ENCODE measurements around the gene ELMO1.

Gene ELMO1

GRCh38 chr7:37216156-37216852, 232.4 kb downstream of the ELMO1 start:
- peak in 2 of 3 donors; percentile 34 to 51 for DNase-seq
- 55% methylated on average over 7 of the region's 10 CpGs for WGBS (ENCODE audit: insufficient coverage)
- Histone ChIP-seq H3K27me3 (replicated peaks in 2 of 5; ENCODE audit: control insufficient read depth in 4 of 5, insufficient read depth in 5 of 5, low read length in 4 of 5) (no peaks in the 10 kb centered on the region), H3K4me1 (ENCODE audit: control extremely low read depth in 1 of 4, control insufficient read depth in 4 of 4, insufficient read depth in 4 of 4, low read length in 3 of 4) (peaks cover 5 to 65% (median 49%) of the 10 kb centered on the region in 4 experiments), H3K4me3 (ENCODE audit: control insufficient read depth in 1 of 7, extremely low read depth in 1 of 7, insufficient read depth in 4 of 7, low read depth in 2 of 7, low read length in 6 of 7) (no peak overlapping the region), H3K36me3 (ENCODE audit: control insufficient read depth in 4 of 4, insufficient read depth in 4 of 4, low read length in 3 of 4) (peaks cover 16 to 57% (median 47%) of the 10 kb centered on the region in 4 experiments), H3K27ac (ENCODE audit: insufficient read depth in 1 of 2, low read depth in 1 of 2, low read length in 2 of 2, poor library complexity in 1 of 2, severe bottlenecking in 2 of 2) (no peak overlapping the region), H3K9me3 (ENCODE audit: control extremely low read depth in 1 of 5, control insufficient read depth in 4 of 5, insufficient read depth in 2 of 5, low read depth in 1 of 5, low read length in 4 of 5) (no peaks in the 10 kb centered on the region)
- ChIA-PET CTCF (interaction anchor here (1.3 to 2.6 kb wide), 5 partner anchors 13 to 135 kb away, joined by 4 to 10 read pairs (median 5); no protein-coding TSS in a partner anchor), POLR2A (interaction anchor here (0.6 kb wide), 1 partner anchor 133 kb away, joined by 3 read pairs; no protein-coding TSS in a partner anchor)

DNA sequence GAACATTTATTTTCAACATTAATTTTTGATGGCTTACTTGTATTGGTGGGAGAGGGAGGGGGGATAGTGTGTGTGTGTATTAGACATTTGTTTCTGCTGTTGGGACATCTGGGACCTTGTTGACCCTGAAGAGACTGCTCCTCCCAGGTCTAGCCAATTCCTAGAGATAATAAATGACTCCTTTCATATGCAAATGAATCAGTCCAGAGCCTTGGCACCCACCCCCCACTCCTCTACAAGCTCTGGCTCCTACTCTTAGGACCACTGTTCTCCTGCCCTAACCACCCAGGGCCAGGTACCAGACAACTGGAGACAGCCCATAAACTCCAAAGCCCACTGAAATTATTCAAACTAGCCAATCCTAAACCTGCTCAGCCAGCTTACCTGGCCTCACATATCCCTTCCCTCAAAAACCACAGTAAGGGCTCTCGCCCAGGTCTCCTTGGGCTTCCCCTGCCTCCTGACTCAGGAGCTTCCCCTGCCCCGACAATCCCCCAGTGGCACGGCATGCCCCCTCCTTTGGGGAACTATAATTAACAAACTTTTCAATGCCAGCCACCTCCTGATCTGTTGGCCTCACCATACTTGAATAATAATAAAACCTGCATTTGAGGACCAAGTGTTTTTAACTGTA, 233.3 kb downstream of the ELMO1 start:
- H3K36me3 ChIP-seq (ENCODE audit: control insufficient read depth in 4 of 4, insufficient read depth in 4 of 4, low read length in 3 of 4): peaks cover 22 to 56% (median 43%) of the 10 kb centered on the region in 4 experiments
- POLR2A ChIA-PET: interaction anchor here (0.5 to 0.6 kb wide), 2 partner anchors 133 to 191 kb away, joined by 3 to 4 read pairs; no protein-coding TSS in a partner anchor
- H3K4me1 ChIP-seq (ENCODE audit: control extremely low read depth in 1 of 4, control insufficient read depth in 4 of 4, insufficient read depth in 4 of 4, low read length in 3 of 4): peaks cover 5 to 59% (median 49%) of the 10 kb centered on the region in 4 experiments

GRCh38 chr7:37212556-37212955, 236.1 kb downstream of the ELMO1 start:
- Histone ChIP-seq H3K9me3 (ENCODE audit: control extremely low read depth in 1 of 5, control insufficient read depth in 4 of 5, insufficient read depth in 2 of 5, low read depth in 1 of 5, low read length in 4 of 5) (no peaks in the 10 kb centered on the region), H3K27me3 (replicated peaks in 2 of 5; ENCODE audit: control insufficient read depth in 4 of 5, insufficient read depth in 5 of 5, low read length in 4 of 5) (no peaks in the 10 kb centered on the region), H3K4me3 (ENCODE audit: control insufficient read depth in 1 of 7, extremely low read depth in 1 of 7, insufficient read depth in 4 of 7, low read depth in 2 of 7, low read length in 6 of 7) (no peak overlapping the region), H3K4me1 (ENCODE audit: control extremely low read depth in 1 of 4, control insufficient read depth in 4 of 4, insufficient read depth in 4 of 4, low read length in 3 of 4) (peaks cover 8 to 51% (median 47%) of the 10 kb centered on the region in 4 experiments), H3K36me3 (ENCODE audit: control insufficient read depth in 4 of 4, insufficient read depth in 4 of 4, low read length in 3 of 4) (peaks cover 24 to 68% (median 51%) of the 10 kb centered on the region in 4 experiments), H3K27ac (ENCODE audit: insufficient read depth in 1 of 2, low read depth in 1 of 2, low read length in 2 of 2, poor library complexity in 1 of 2, severe bottlenecking in 2 of 2) (no peak overlapping the region)
- ChIA-PET POLR2A (interaction anchor here (0.7 kb wide), 1 partner anchor 196 kb away, joined by 3 read pairs; no protein-coding TSS in a partner anchor), CTCF (interaction anchor here (0.6 to 1.6 kb wide), 3 partner anchors 12 to 622 kb away, joined by 3 to 5 read pairs (median 3); no protein-coding TSS in a partner anchor)
- 12% methylated on average over 3 of the region's 8 CpGs for WGBS (ENCODE audit: insufficient coverage)
- DNase-seq: peak in 2 of 3 donors; percentile 62 to 75

More for the DNA sequence above, 233.3 kb downstream of the ELMO1 start:
- Histone ChIP-seq H3K4me3 (ENCODE audit: control insufficient read depth in 1 of 7, extremely low read depth in 1 of 7, insufficient read depth in 4 of 7, low read depth in 2 of 7, low read length in 6 of 7) (no peak overlapping the region), H3K27ac (ENCODE audit: insufficient read depth in 1 of 2, low read depth in 1 of 2, low read length in 2 of 2, poor library complexity in 1 of 2, severe bottlenecking in 2 of 2) (no peak overlapping the region), H3K9me3 (ENCODE audit: control extremely low read depth in 1 of 5, control insufficient read depth in 4 of 5, insufficient read depth in 2 of 5, low read depth in 1 of 5, low read length in 4 of 5) (no peaks in the 10 kb centered on the region), H3K27me3 (replicated peaks in 2 of 5; ENCODE audit: control insufficient read depth in 4 of 5, insufficient read depth in 5 of 5, low read length in 4 of 5) (no peaks in the 10 kb centered on the region)
- CTCF ChIA-PET: interaction anchor here (0.9 to 2.6 kb wide), 7 partner anchors 9 to 136 kb away, joined by 3 to 10 read pairs (median 5); no protein-coding TSS in a partner anchor
- WGBS (ENCODE audit: insufficient coverage): no CpG with 5 or more reads among the region's 3 CpGs
- DNase-seq: peak in 2 of 3 donors; percentile 36 to 41

- DNase-seq: no peak
- Histone ChIP-seq H3K4me3 (ENCODE audit: control insufficient read depth in 1 of 7, extremely low read depth in 1 of 7, insufficient read depth in 4 of 7, low read depth in 2 of 7, low read length in 6 of 7) (no peak overlapping the region), H3K9me3 (ENCODE audit: control extremely low read depth in 1 of 5, control insufficient read depth in 4 of 5, insufficient read depth in 2 of 5, low read depth in 1 of 5, low read length in 4 of 5) (no peaks in the 10 kb centered on the region), H3K36me3 (ENCODE audit: control insufficient read depth in 4 of 4, insufficient read depth in 4 of 4, low read length in 3 of 4) (peaks cover 24 to 68% (median 50%) of the 10 kb centered on the region in 4 experiments), H3K4me1 (ENCODE audit: control extremely low read depth in 1 of 4, control insufficient read depth in 4 of 4, insufficient read depth in 4 of 4, low read length in 3 of 4) (peaks cover 6 to 46% (median 42%) of the 10 kb centered on the region in 4 experiments), H3K27ac (ENCODE audit: insufficient read depth in 1 of 2, low read depth in 1 of 2, low read length in 2 of 2, poor library complexity in 1 of 2, severe bottlenecking in 2 of 2) (no peak overlapping the region), H3K27me3 (replicated peaks in 2 of 5; ENCODE audit: control insufficient read depth in 4 of 5, insufficient read depth in 5 of 5, low read length in 4 of 5) (no peaks in the 10 kb centered on the region)
- ChIA-PET POLR2A (interaction anchor here (0.7 kb wide), 1 partner anchor 197 kb away, joined by 3 read pairs; no protein-coding TSS in a partner anchor), CTCF (interaction anchor here (0.9 to 1.6 kb wide), 3 partner anchors 11 to 139 kb away, joined by 3 to 5 read pairs (median 3); no protein-coding TSS in a partner anchor)
These were observed 236.6 kb downstream of the ELMO1 start for GRCh38 chr7:37212051-37212450.

- Histone ChIP-seq H3K27ac (ENCODE audit: insufficient read depth in 1 of 2, low read depth in 1 of 2, low read length in 2 of 2, poor library complexity in 1 of 2, severe bottlenecking in 2 of 2) (no peak overlapping the region), H3K27me3 (replicated peaks in 2 of 5; ENCODE audit: control insufficient read depth in 4 of 5, insufficient read depth in 5 of 5, low read length in 4 of 5) (no peaks in the 10 kb centered on the region), H3K4me3 (ENCODE audit: control insufficient read depth in 1 of 7, extremely low read depth in 1 of 7, insufficient read depth in 4 of 7, low read depth in 2 of 7, low read length in 6 of 7) (no peak overlapping the region), H3K9me3 (ENCODE audit: control extremely low read depth in 1 of 5, control insufficient read depth in 4 of 5, insufficient read depth in 2 of 5, low read depth in 1 of 5, low read length in 4 of 5) (no peaks in the 10 kb centered on the region), H3K36me3 (ENCODE audit: control insufficient read depth in 4 of 4, insufficient read depth in 4 of 4, low read length in 3 of 4) (peaks cover 24 to 70% (median 54%) of the 10 kb centered on the region in 4 experiments), H3K4me1 (ENCODE audit: control extremely low read depth in 1 of 4, control insufficient read depth in 4 of 4, insufficient read depth in 4 of 4, low read length in 3 of 4) (peaks cover 3 to 39% (median 34%) of the 10 kb centered on the region in 4 experiments)
- ChIA-PET POLR2A (interaction anchor here (0.7 kb wide), 1 partner anchor 122 kb away, joined by 3 read pairs; no protein-coding TSS in a partner anchor), CTCF (interaction anchor here (0.6 to 1.5 kb wide), 7 partner anchors 10 to 182 kb away, joined by 3 to 12 read pairs (median 3); no protein-coding TSS in a partner anchor)
- 99% methylated on average over 14 of the region's 16 CpGs for WGBS (ENCODE audit: insufficient coverage)
- no peak for DNase-seq
These were observed 237.4 kb downstream of the ELMO1 start for GRCh38 chr7:37211097-37211880.

DNA sequence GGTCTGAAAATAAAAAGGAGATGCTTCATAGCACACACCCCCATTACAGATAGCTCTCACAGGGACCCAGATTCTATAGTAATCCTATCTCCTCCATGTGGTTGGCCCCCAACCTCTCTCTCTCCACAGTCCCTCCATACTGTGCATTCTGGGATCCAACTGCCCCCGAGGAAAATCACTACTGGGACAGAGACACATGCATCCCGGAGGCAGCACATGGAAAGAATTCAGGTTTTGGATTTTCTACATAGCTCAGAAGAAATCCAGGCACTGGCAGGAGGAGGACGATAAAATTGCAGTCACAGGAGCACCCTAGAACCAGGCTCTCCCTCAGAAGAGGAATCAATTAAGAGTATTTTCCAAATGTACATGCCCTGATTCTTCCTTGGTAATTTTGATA, 239.5 kb downstream of the ELMO1 start:
- DNase-seq: no peak
- Histone ChIP-seq H3K27me3 (replicated peaks in 2 of 5; ENCODE audit: control insufficient read depth in 4 of 5, insufficient read depth in 5 of 5, low read length in 4 of 5) (no peaks in the 10 kb centered on the region), H3K4me3 (ENCODE audit: control insufficient read depth in 1 of 7, extremely low read depth in 1 of 7, insufficient read depth in 4 of 7, low read depth in 2 of 7, low read length in 6 of 7) (no peak overlapping the region), H3K36me3 (ENCODE audit: control insufficient read depth in 4 of 4, insufficient read depth in 4 of 4, low read length in 3 of 4) (peaks cover 30 to 81% (median 62%) of the 10 kb centered on the region in 4 experiments), H3K9me3 (ENCODE audit: control extremely low read depth in 1 of 5, control insufficient read depth in 4 of 5, insufficient read depth in 2 of 5, low read depth in 1 of 5, low read length in 4 of 5) (peaks cover 0 to 2% (median 0%) of the 10 kb centered on the region in 5 experiments), H3K4me1 (ENCODE audit: control extremely low read depth in 1 of 4, control insufficient read depth in 4 of 4, insufficient read depth in 4 of 4, low read length in 3 of 4) (peaks cover 3 to 28% (median 22%) of the 10 kb centered on the region in 4 experiments), H3K27ac (ENCODE audit: insufficient read depth in 1 of 2, low read depth in 1 of 2, low read length in 2 of 2, poor library complexity in 1 of 2, severe bottlenecking in 2 of 2) (no peak overlapping the region)
- WGBS (ENCODE audit: insufficient coverage): 97% methylated on average over 3 of the region's 3 CpGs
- ChIA-PET CTCF (interaction anchor here (0.8 to 2.2 kb wide), 6 partner anchors 11 to 299 kb away, joined by 3 to 10 read pairs (median 6); no protein-coding TSS in a partner anchor), POLR2A (interaction anchor here (1.5 kb wide), 1 partner anchor 14 kb away, joined by 5 read pairs; no protein-coding TSS in a partner anchor)
